GM23248 (cell line): ENCODE measurements around the gene SACS. TPM values are rescaled to one million over a fixed set of nuclear protein-coding genes. Genes with fewer than 3 reads are reported as not detected.

Experiments used
- DNase-seq: peaks from one replicate; pipeline ENCODE4 v3.0.0-alpha.2; 2015
- H2AFZ ChIP-seq: fragments of 200-600 bp; sonication (generic); 2 replicates; pipeline ENCODE4 v1.6.1; 2016; ENCODE audit warnings: antibody characterized with exemption
- H3F3A ChIP-seq: fragments of 200-600 bp; sonication (generic); 2 replicates; pipeline ENCODE4 v1.6.1; 2016; ENCODE audit warnings: mild to moderate bottlenecking, antibody characterized with exemption, mixed run types; ENCODE audit not compliant: insufficient read depth
- H3K27ac ChIP-seq: fragments of 200-600 bp; sonication (generic); 2 replicates; pipeline ENCODE4 v1.5.1; 2016; ENCODE audit warnings: mild to moderate bottlenecking
- H3K27me3 ChIP-seq: fragments of 200-600 bp; sonication (generic); replicated peaks from 2 replicates; pipeline ENCODE4 v1.6.1; 2016; ENCODE audit warnings: mild to moderate bottlenecking; ENCODE audit not compliant: insufficient read depth
- H3K36me3 ChIP-seq: fragments of 200-600 bp; sonication (generic); 2 replicates; pipeline ENCODE4 v1.6.1; 2016; ENCODE audit warnings: low read depth, mild to moderate bottlenecking
- H3K4me1 ChIP-seq: fragments of 200-600 bp; sonication (generic); 2 replicates; pipeline ENCODE4 v1.6.1; 2016; ENCODE audit warnings: mild to moderate bottlenecking; ENCODE audit not compliant: insufficient read depth
- H3K4me2 ChIP-seq: fragments of 200-600 bp; sonication (generic); one replicate; pipeline ENCODE4 v1.6.1; 2016; ENCODE audit warnings: mild to moderate bottlenecking; ENCODE audit not compliant: unreplicated experiment
- H3K4me3 ChIP-seq: fragments of 200-600 bp; sonication (generic); 2 replicates; pipeline ENCODE4 v1.5.1; 2016; ENCODE audit warnings: mild to moderate bottlenecking
- H3K79me2 ChIP-seq: fragments of 200-600 bp; sonication (generic); 2 replicates; pipeline ENCODE4 v1.6.1; 2016; ENCODE audit warnings: mild to moderate bottlenecking; ENCODE audit not compliant: insufficient read depth
- H3K9ac ChIP-seq: fragments of 200-600 bp; sonication (generic); 2 replicates; pipeline ENCODE4 v1.6.1; 2016; ENCODE audit warnings: mild to moderate bottlenecking
- H3K9me2 ChIP-seq: fragments of 200-600 bp; sonication (generic); 2 replicates; pipeline ENCODE4 v1.6.1; 2016; ENCODE audit warnings: mixed run types, mild to moderate bottlenecking, moderate library complexity; ENCODE audit not compliant: insufficient read depth
- H3K9me3 ChIP-seq: fragments of 200-600 bp; sonication (generic); one replicate; pipeline ENCODE4 v1.6.1; 2017; ENCODE audit warnings: low read depth
- H4K20me1 ChIP-seq: fragments of 200-600 bp; sonication (generic); 2 replicates; pipeline ENCODE4 v1.6.0; 2016; ENCODE audit not compliant: insufficient read depth
- EZH2 ChIP-seq: fragments of 200-600 bp; sonication (generic); IDR thresholded peaks from 2 replicates; pipeline ENCODE4 v1.6.1; 2018; ENCODE audit warnings: antibody characterized with exemption, mild to moderate bottlenecking; ENCODE audit not compliant: insufficient read depth, poor library complexity, severe bottlenecking
- EZH2phosphoT487 ChIP-seq: fragments of 200-600 bp; sonication (generic); IDR thresholded peaks from 2 replicates; pipeline ENCODE4 v1.6.1; 2018; ENCODE audit warnings: antibody characterized with exemption, moderate library complexity, mild to moderate bottlenecking, low read depth; ENCODE audit not compliant: insufficient read depth
- WGBS, 2 experiments: methylation state at CpG; one replicate each; pipeline ENCODE4 v1.1.6; 2015 to 2017; ENCODE audit warnings: low lambda C conversion rate in 2 of 2, low coverage in 1 of 2; ENCODE audit errors: missing lambda C conversion rate in 2 of 2; 5-methylcytosine and 5-hydroxymethylcytosine counted together
- in situ Hi-C: fragments of 300-500 bp; cut with MboI; formaldehyde crosslinking; loops from 2 replicates; pipeline ENCODE4 v1.15.0; 2020
- polyA plus RNA-seq: library from polyadenylated mRNA; unstranded; fragments of >200 nt; fragmentation: Nextera tagmentation; extraction: Ambion mirVana; gene quantifications from 2 replicates; pipeline ENCODE4 v1.2.1, GENCODE V29; 2016
- total RNA-seq: library from RNA; depleted of rRNA; stranded (reverse); fragments of >200 nt; shearing (Covaris generic); gene quantifications from 2 replicates; pipeline ENCODE4 v1.2.3, GENCODE V29; 2014

Gene SACS
- total and polyA plus RNA-seq, 2 experiments from 2014 or later = 8.1 to 45.7 TPM

- WGBS, 2 experiments = 96 to 100% methylated on average over 2 of the region's 2 CpGs
- Histone ChIP-seq H3K9me2 (no peaks in the 10 kb centered on the region), H3F3A (0 out of 2 replicates have a peak, but pooled peaks cover 3% of the 10 kb centered on the region), H3K4me3 (no peak overlapping the region), H4K20me1 (no peaks in the 10 kb centered on the region), H3K4me2 (no peak overlapping the region), H3K79me2 (no peaks in the 10 kb centered on the region), H3K36me3 (no peaks in the 10 kb centered on the region), H2AFZ (no peak overlapping the region), H3K9me3 (no peaks in the 10 kb centered on the region), H3K4me1 (peaks cover 14% of the 10 kb centered on the region; the same call in 1 of the 2 replicates), H3K9ac (no peak overlapping the region), H3K27ac (no peak overlapping the region), H3K27me3 (no peaks in the 10 kb centered on the region)
- in situ Hi-C loops = no loop called here
- TF ChIP-seq EZH2phosphoT487 = no peak
- TF ChIP-seq EZH2 = no peak
- DNase-seq = no peak
Measured at GRCh38 chr13:23386533-23386932, 47.0 kb downstream of the SACS start.

GRCh38 chr13:23385931-23386330, 47.6 kb downstream of the SACS start:
- Histone ChIP-seq H3K27ac (no peak overlapping the region), H3K36me3 (no peaks in the 10 kb centered on the region), H3K9me2 (no peaks in the 10 kb centered on the region), H4K20me1 (no peaks in the 10 kb centered on the region), H3K9me3 (no peaks in the 10 kb centered on the region), H3K4me1 (peaks cover 14% of the 10 kb centered on the region; the same call in 1 of the 2 replicates), H3K79me2 (no peaks in the 10 kb centered on the region), H3K4me3 (no peak overlapping the region), H3K9ac (no peak overlapping the region), H3K27me3 (no peaks in the 10 kb centered on the region), H2AFZ (no peak overlapping the region), H3K4me2 (no peak overlapping the region), H3F3A (0 out of 2 replicates have a peak, but pooled peaks cover 3% of the 10 kb centered on the region)
- in situ Hi-C loops = no loop called here
- 89 to 93% methylated on average over 3 of the region's 3 CpGs for WGBS, 2 experiments
- DNase-seq = no peak
- TF ChIP-seq EZH2 (no peak), EZH2phosphoT487 (no peak)

GRCh38 chr13:23384111-23384510, 49.4 kb downstream of the SACS start:
- H2AFZ ChIP-seq = no peak overlapping the region
- no peaks in the 10 kb centered on the region for H3K9me2 ChIP-seq
- no peaks in the 10 kb centered on the region for H3K36me3 ChIP-seq
- no peaks in the 10 kb centered on the region for H3K27me3 ChIP-seq
- no peaks in the 10 kb centered on the region for H3K79me2 ChIP-seq
- H3K27ac ChIP-seq = 0 out of 2 replicates have a peak overlapping the region, but pooled peaks have one; percentile 7
- no peak for TF ChIP-seq EZH2
- DNase-seq = peak; percentile 82
- 28 to 52% methylated on average over 4 of the region's 4 CpGs for WGBS, 2 experiments
- no peaks in the 10 kb centered on the region for H3K9me3 ChIP-seq
- no peak overlapping the region for H3K4me2 ChIP-seq
- no peaks in the 10 kb centered on the region for H4K20me1 ChIP-seq
- no peak overlapping the region for H3K4me3 ChIP-seq
- no peak overlapping the region for H3K9ac ChIP-seq
- in situ Hi-C loops = no loop called here
- peaks cover 24% of the 10 kb centered on the region; the same call in 1 of the 2 replicates for H3K4me1 ChIP-seq
- 0 out of 2 replicates have a peak, but pooled peaks cover 3% of the 10 kb centered on the region for H3F3A ChIP-seq

- H3F3A ChIP-seq = peaks cover 7% of the 10 kb centered on the region; the same call in 1 of the 2 replicates
- H3K4me2 ChIP-seq = no peak overlapping the region
- no peaks in the 10 kb centered on the region for H3K9me3 ChIP-seq
- no peak overlapping the region for H3K27ac ChIP-seq
- no peak overlapping the region for H3K9ac ChIP-seq
- H3K27me3 ChIP-seq = no peaks in the 10 kb centered on the region
- no peaks in the 10 kb centered on the region for H3K9me2 ChIP-seq
- no peaks in the 10 kb centered on the region for H4K20me1 ChIP-seq
- in situ Hi-C loops = no loop called here
- no peak for TF ChIP-seq EZH2phosphoT487
- no peak for TF ChIP-seq EZH2
- 96 to 98% methylated on average over 6 of the region's 6 CpGs for WGBS, 2 experiments
- H3K36me3 ChIP-seq = no peaks in the 10 kb centered on the region
- DNase-seq = no peak
- H3K4me1 ChIP-seq = peaks cover 31% of the 10 kb centered on the region
- H3K4me3 ChIP-seq = no peak overlapping the region
- no peak overlapping the region for H2AFZ ChIP-seq
- no peaks in the 10 kb centered on the region for H3K79me2 ChIP-seq
Measured at GRCh38 chr13:23383151-23383550, 50.4 kb downstream of the SACS start.

- Histone ChIP-seq H2AFZ (peak overlapping the region; percentile 35; the same call in 1 of the 2 replicates), H3K79me2 (no peaks in the 10 kb centered on the region), H3K4me1 (peaks cover 42% of the 10 kb centered on the region), H3K4me3 (no peak overlapping the region), H3K4me2 (no peak overlapping the region), H3K9me3 (no peaks in the 10 kb centered on the region), H3K9ac (no peak overlapping the region), H3K27ac (no peak overlapping the region), H4K20me1 (no peaks in the 10 kb centered on the region), H3K9me2 (no peaks in the 10 kb centered on the region), H3F3A (peaks cover 18% of the 10 kb centered on the region), H3K27me3 (no peaks in the 10 kb centered on the region), H3K36me3 (no peaks in the 10 kb centered on the region)
- TF ChIP-seq EZH2phosphoT487 = no peak
- TF ChIP-seq EZH2 = no peak
- in situ Hi-C loops = no loop called here
- DNase-seq = no peak
- WGBS, 2 experiments = 33 to 38% methylated on average over 6 of the region's 6 CpGs
Measured at GRCh38 chr13:23381866-23382265, 51.6 kb downstream of the SACS start.
